K562 (cell line): ENCODE measurements around the gene KAT7.

Experiments used
- ADNP ChIP-seq: fragments of 200-800 bp; sonication (Bioruptor generic); IDR thresholded peaks from 2 replicates; pipeline ENCODE4 v1.6.1; 2016; ENCODE audit warnings: missing genetic modification characterization, missing compliant biosample characterization
- CTCF ChIP-seq, 3 experiments: IDR thresholded peaks in 2 of 3; conservative IDR thresholded peaks in 1 of 3; 2 replicates each; pipeline ENCODE4 v1.5.1; 2011 to 2012; ENCODE audit warnings: low read length in 3 of 3, mild to moderate bottlenecking in 3 of 3, control low read depth in 2 of 3, improper control_type of control experiment in 1 of 3, inconsistent platforms in 1 of 3, low read depth in 1 of 3, mixed read lengths in 1 of 3, moderate library complexity in 1 of 3; ENCODE audit not compliant: insufficient read depth in 2 of 3
- EGR1 ChIP-seq: fragments of 450-650 bp; conservative IDR thresholded peaks from 2 replicates; pipeline ENCODE4 v1.6.1; 2017; ENCODE audit warnings: mild to moderate bottlenecking
- FOXP1 ChIP-seq: sonication (generic); formaldehyde crosslinking; IDR thresholded peaks from 2 replicates; pipeline ENCODE4 v1.8.0; 2022; ENCODE audit warnings: mild to moderate bottlenecking, missing genetic modification reagents
- MTA1 ChIP-seq: fragments of 450-650 bp; IDR thresholded peaks from 2 replicates; pipeline ENCODE4 v1.6.1; 2017; ENCODE audit warnings: borderline replicate concordance
- REST ChIP-seq, 2 experiments: fragments of 450-650 bp; formaldehyde crosslinking in 1 of 2; IDR thresholded peaks; 2 replicates each; pipeline versions ENCODE4 v1.4.0 to v1.6.1; 2014 to 2020; ENCODE audit warnings: mild to moderate bottlenecking in 2 of 2, borderline replicate concordance in 1 of 2, low read depth in 1 of 2
- SMAD1 ChIP-seq: fragments of 150-350 bp; IDR thresholded peaks from 2 replicates; pipeline ENCODE4 v1.6.1; 2014; ENCODE audit warnings: low read length, low read depth; ENCODE audit not compliant: partially characterized antibody
- SNAPC5 ChIP-seq: fragments of 250-450 bp; sonication (Bioruptor Pico); IDR thresholded peaks from 2 replicates; pipeline ENCODE4 v1.8.0; 2021; ENCODE audit warnings: moderate library complexity, mild to moderate bottlenecking, inconsistent platforms
- TGIF2 ChIP-seq: sonication (generic); formaldehyde crosslinking; IDR thresholded peaks from 2 replicates; pipeline ENCODE4 v1.8.1; 2022; ENCODE audit warnings: mild to moderate bottlenecking, missing genetic modification reagents, moderate library complexity
- ZNF24 ChIP-seq: fragments of 450-650 bp; IDR thresholded peaks from 2 replicates; pipeline ENCODE4 v1.6.1; 2016
- ZNF274 ChIP-seq: IDR thresholded peaks from 2 replicates; pipeline ENCODE4 v1.6.1; 2011; ENCODE audit warnings: low read depth, mild to moderate bottlenecking, low read length, moderate library complexity, borderline replicate concordance
- ZNF395 ChIP-seq: fragments of 200-800 bp; sonication (Bioruptor generic); IDR thresholded peaks from 2 replicates; pipeline ENCODE4 v1.6.1; 2017; ENCODE audit warnings: missing genetic modification characterization, missing compliant biosample characterization
- ZNF586 ChIP-seq: fragments of 450-650 bp; formaldehyde crosslinking; conservative IDR thresholded peaks from 2 replicates; pipeline ENCODE4 v1.4.0; 2020; ENCODE audit warnings: mild to moderate bottlenecking, moderate library complexity
- ZNF699 ChIP-seq: fragments of 250-450 bp; sonication (Bioruptor Pico); IDR thresholded peaks from 2 replicates; pipeline ENCODE4 v1.8.0; 2021; ENCODE audit warnings: mild to moderate bottlenecking, moderate library complexity; ENCODE audit not compliant: insufficient replicate concordance

GRCh38 chr17:49825645-49826044 lies 37.2 kb downstream of the KAT7 start:
- no peak for TF ChIP-seq FOXP1
- no peak for TF ChIP-seq EGR1
- no peak for TF ChIP-seq ZNF24
- no peak for TF ChIP-seq ZNF274
- TF ChIP-seq ADNP: no peak
- no peak for TF ChIP-seq REST (IDR thresholded peaks at IDR 0.05; ENCODE audit: borderline replicate concordance)
- no peak for TF ChIP-seq REST (CRISPR knock-in tag; IDR thresholded peaks at IDR 0.05; ENCODE audit: low read depth)
- no peak for TF ChIP-seq ZNF699 (CRISPR knock-in tag)
- no peak for TF ChIP-seq MTA1
- TF ChIP-seq CTCF (IDR thresholded peaks at IDR 0.05 in 2 of 3, conservative IDR thresholded peaks at IDR 0.05 in 1 of 3; ENCODE audit: insufficient read depth in 2 of 3, low read depth in 1 of 3, low read length in 3 of 3): no peak
- TF ChIP-seq ZNF395 (CRISPR knock-in tag): no peak
- no peak for TF ChIP-seq ZNF586 (CRISPR knock-in tag)
- no peak for TF ChIP-seq TGIF2 (CRISPR knock-in tag)
- no peak for TF ChIP-seq SNAPC5 (CRISPR knock-in tag)
- TF ChIP-seq SMAD1: no peak
